Endothelial cell of umbilical vein (primary cell): ENCODE data around the gene PTPN13. TPM values are rescaled to one million over a fixed set of nuclear protein-coding genes. Genes with fewer than 3 reads are reported as not detected.
"Not testable (repeated sequence)": the region's sequence is repeated elsewhere in the genome, so short reads cannot be mapped to it uniquely, and the experiment has no call there.

Experiments used
- BruUV-seq: library from RNA; stranded (reverse); fragments of 400-500 nt; replicated peaks from 2 replicates; lab custom pipeline; 2021; lab: Mats Ljungman, UMichigan
- CTCF ChIA-PET: fragments of 300-600, 350-600 bp; sonication (Branson Sonifier 250); formaldehyde crosslinking; loops from one replicate; lab custom pipeline; 2021; ENCODE audit warnings: antibody characterized with exemption, inconsistent platforms; lab: Charles Lee
- POLR2A ChIA-PET: fragments of 300-600, 350-600 bp; sonication (Branson Sonifier 250); formaldehyde crosslinking; loops from one replicate; lab custom pipeline; 2021; ENCODE audit warnings: antibody characterized with exemption, inconsistent platforms; lab: Charles Lee
- DNase-seq: peaks from one replicate; pipeline ENCODE4 v3.0.0-alpha.2; 2011; ENCODE audit warnings: low read depth, low spot score
- FAIRE-seq: peaks from 2 replicates; lab custom pipeline; 2011; peaks lifted over from hg19 to GRCh38; lab: Jason Lieb, UNC
- H2AFZ ChIP-seq: 2 replicates; pipeline ENCODE4 v1.6.0; 2012; ENCODE audit warnings: low read depth, low read length, control low read depth, inconsistent platforms
- H3K27ac ChIP-seq: 2 replicates; pipeline ENCODE4 v1.5.1; 2011; ENCODE audit warnings: low read depth, mild to moderate bottlenecking, control low read depth, low read length, moderate library complexity; ENCODE audit not compliant: insufficient read depth
- H3K27me3 ChIP-seq, 2 experiments: 2 replicates each; pipeline versions ENCODE4 v1.6.0 to v1.6.1; 2011; ENCODE audit warnings: low read length in 2 of 2, mixed read lengths in 1 of 2; ENCODE audit not compliant: control insufficient read depth in 2 of 2, insufficient read depth in 2 of 2
- H3K36me3 ChIP-seq, 2 experiments: 2 replicates in 1 of 2; 3 replicates in 1 of 2; pipeline ENCODE4 v1.5.1; 2011; ENCODE audit warnings: low read length in 2 of 2, mild to moderate bottlenecking in 1 of 2, moderate library complexity in 1 of 2; ENCODE audit not compliant: control insufficient read depth in 2 of 2, insufficient read depth in 2 of 2; ENCODE audit errors: extremely low read depth in 1 of 2
- H3K4me1 ChIP-seq: 3 replicates; pipeline ENCODE4 v1.5.1; 2011; ENCODE audit warnings: mild to moderate bottlenecking, low read length; ENCODE audit not compliant: control insufficient read depth, insufficient read depth; ENCODE audit errors: extremely low read depth
- H3K4me2 ChIP-seq: 2 replicates; pipeline ENCODE4 v1.6.1; 2011; ENCODE audit warnings: low read length, control low read depth, mixed read lengths; ENCODE audit not compliant: insufficient read depth
- H3K4me3 ChIP-seq, 3 experiments: fragments of 200-600 bp in 1 of 3; sonication (generic), shearing (Covaris generic) in 1 of 3; replicated peaks in 1 of 3; 2 replicates each; pipeline ENCODE4 v1.5.1; 2011 to 2016; ENCODE audit warnings: control low read depth in 3 of 3, low read length in 3 of 3, mild to moderate bottlenecking in 2 of 3, inconsistent platforms in 1 of 3, low read depth in 1 of 3, moderate library complexity in 1 of 3; ENCODE audit not compliant: insufficient read depth in 1 of 3
- H3K79me2 ChIP-seq: 2 replicates; pipeline ENCODE4 v1.6.0; 2012; ENCODE audit warnings: low read length, inconsistent platforms; ENCODE audit not compliant: control insufficient read depth, insufficient read depth
- H3K9ac ChIP-seq: replicated peaks from 2 replicates; pipeline ENCODE3; 2011; ENCODE audit warnings: low read length, control low read depth; ENCODE audit not compliant: insufficient read depth; ENCODE audit errors: extremely low read depth
- H3K9me1 ChIP-seq: replicated peaks from 3 replicates; pipeline ENCODE4 v1.6.0; 2011; ENCODE audit warnings: mild to moderate bottlenecking, low read length; ENCODE audit not compliant: control insufficient read depth, insufficient read depth; ENCODE audit errors: extremely low read depth
- H3K9me3 ChIP-seq: replicated peaks from 2 replicates; pipeline ENCODE4 v1.5.1; 2012; ENCODE audit warnings: low read length, inconsistent platforms; ENCODE audit not compliant: control insufficient read depth, insufficient read depth
- H4K20me1 ChIP-seq: replicated peaks from 2 replicates; pipeline ENCODE3; 2011; ENCODE audit warnings: mild to moderate bottlenecking, low read length; ENCODE audit not compliant: control insufficient read depth, insufficient read depth; ENCODE audit errors: extremely low read depth
- GATA2 ChIP-seq: IDR thresholded peaks from 2 replicates; pipeline ENCODE4 v1.7.0; 2011; ENCODE audit warnings: low read depth, mild to moderate bottlenecking, moderate library complexity, mixed read lengths, low read length; ENCODE audit not compliant: insufficient read length, insufficient read depth
- dilution Hi-C: fragments of 300-500 bp; cut with MboI; formaldehyde crosslinking; loops from one replicate; pipeline ENCODE4 v1.15.0; 2019; ENCODE audit warnings: low sequenced_read_pairs; ENCODE audit not compliant: extremely low pct_ligation_motif_present
- intact Hi-C: fragments of 100-400 bp; cut with micrococcal nuclease; formaldehyde crosslinking; loops from one replicate; pipeline ENCODE4 v1.10.0; 2022
- polyA plus RNA-seq, 4 experiments: library from polyadenylated mRNA; depleted of rRNA in 3 of 4; stranded (reverse) in 3 of 4; unstranded in 1 of 4; fragments of >200 nt; gene quantifications; 2 replicates each; pipeline versions ENCODE4 v1.2.1 to v1.2.3, GENCODE V29; 2011 to 2012; ENCODE audit warnings: missing spikeins in 1 of 4
- total RNA-seq: library from RNA; stranded (reverse); gene quantifications from 2 replicates; pipeline ENCODE4 v1.2.3, GENCODE V29; 2021
- TF ChIP-seq, protein P1 (sequence below), 2 donors: IDR thresholded peaks; 1 replicate in 1 of 2; 2 replicates in 1 of 2; pipeline ENCODE4 v1.5.1; 2011; ENCODE audit warnings: low read length in 2 of 2, mild to moderate bottlenecking in 2 of 2, moderate library complexity in 2 of 2, control low read depth in 1 of 2, inconsistent platforms in 1 of 2, low read depth in 1 of 2; ENCODE audit not compliant: insufficient read depth in 1 of 2; ENCODE audit errors: extremely low read depth in 1 of 2

The PTPN13 gene
- total and polyA plus RNA-seq, 2 donors (not counting 3 experiments of a cell fraction or from before 2014, with no cell fraction given): 0.69 to 2.9 TPM

- H3K9me1 ChIP-seq: no peaks in the 10 kb centered on the region
- dilution Hi-C loops (no loop called here), intact Hi-C loops (loop anchor here (1.0 to 2.0 kb wide), 2 partner anchors 157 to 242 kb away; no protein-coding TSS in a partner anchor)
- H2AFZ ChIP-seq: no peak overlapping the region
- FAIRE-seq: no peak
- no peak overlapping the region for H3K4me3 ChIP-seq
- no TSS peak for BruUV-seq
- TF ChIP-seq, protein P1, sequence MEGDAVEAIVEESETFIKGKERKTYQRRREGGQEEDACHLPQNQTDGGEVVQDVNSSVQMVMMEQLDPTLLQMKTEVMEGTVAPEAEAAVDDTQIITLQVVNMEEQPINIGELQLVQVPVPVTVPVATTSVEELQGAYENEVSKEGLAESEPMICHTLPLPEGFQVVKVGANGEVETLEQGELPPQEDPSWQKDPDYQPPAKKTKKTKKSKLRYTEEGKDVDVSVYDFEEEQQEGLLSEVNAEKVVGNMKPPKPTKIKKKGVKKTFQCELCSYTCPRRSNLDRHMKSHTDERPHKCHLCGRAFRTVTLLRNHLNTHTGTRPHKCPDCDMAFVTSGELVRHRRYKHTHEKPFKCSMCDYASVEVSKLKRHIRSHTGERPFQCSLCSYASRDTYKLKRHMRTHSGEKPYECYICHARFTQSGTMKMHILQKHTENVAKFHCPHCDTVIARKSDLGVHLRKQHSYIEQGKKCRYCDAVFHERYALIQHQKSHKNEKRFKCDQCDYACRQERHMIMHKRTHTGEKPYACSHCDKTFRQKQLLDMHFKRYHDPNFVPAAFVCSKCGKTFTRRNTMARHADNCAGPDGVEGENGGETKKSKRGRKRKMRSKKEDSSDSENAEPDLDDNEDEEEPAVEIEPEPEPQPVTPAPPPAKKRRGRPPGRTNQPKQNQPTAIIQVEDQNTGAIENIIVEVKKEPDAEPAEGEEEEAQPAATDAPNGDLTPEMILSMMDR (IDR thresholded peaks at IDR 0.05; ENCODE audit: extremely low read depth in 1 of 2, insufficient read depth in 1 of 2, low read depth in 1 of 2, low read length in 2 of 2): peak; percentile 52 to 73
- no peak for TF ChIP-seq GATA2
- DNase-seq: peak; percentile 21
- no peaks in the 10 kb centered on the region for H3K4me1 ChIP-seq
- no peak overlapping the region for H3K27ac ChIP-seq
- no peaks in the 10 kb centered on the region for H4K20me1 ChIP-seq
- H3K79me2 ChIP-seq: no peaks in the 10 kb centered on the region
- H3K4me2 ChIP-seq: no peak overlapping the region
- H3K27me3 ChIP-seq: no peaks in the 10 kb centered on the region
- H3K9me3 ChIP-seq: no peaks in the 10 kb centered on the region
- H3K9ac ChIP-seq: no peak overlapping the region
- ChIA-PET CTCF (interaction anchor here (0.8 to 2.4 kb wide), 22 partner anchors 9 to 244 kb away, joined by 3 to 15 read pairs (median 3); partner anchors contain the start of gene PTPN13), POLR2A (no interaction called here)
- H3K36me3 ChIP-seq: no peaks in the 10 kb centered on the region
Measured at GRCh38 chr4:86653237-86653865, 59.2 kb downstream of the PTPN13 start.

DNA sequence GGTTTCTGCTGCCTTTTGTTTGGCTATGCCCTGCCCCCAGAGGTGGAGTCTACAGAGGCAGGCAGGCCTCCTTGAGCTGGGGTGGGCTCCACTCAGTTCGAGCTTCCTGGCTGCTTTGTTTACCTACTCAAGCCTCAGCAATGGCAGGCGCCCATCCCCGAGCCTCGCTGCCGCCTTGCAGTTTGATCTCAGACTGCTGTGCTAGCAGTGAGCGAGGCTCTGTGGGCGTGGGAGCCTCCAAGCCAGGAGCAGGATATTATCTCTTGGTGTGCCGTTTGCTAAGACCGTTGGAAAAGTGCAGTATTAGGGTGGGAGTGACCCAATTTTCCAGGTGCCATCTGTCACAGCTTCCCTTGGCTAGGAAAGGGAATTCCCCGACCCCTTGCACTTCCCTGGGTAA, 62.7 kb downstream of the PTPN13 start:
- H3K27ac ChIP-seq, H3K9ac ChIP-seq, FAIRE-seq, H3K4me3 ChIP-seq, H4K20me1 ChIP-seq, dilution Hi-C loops, H3K36me3 ChIP-seq, DNase-seq, intact Hi-C loops, H3K27me3 ChIP-seq, H3K79me2 ChIP-seq, H3K4me2 ChIP-seq, BruUV-seq, H3K4me1 ChIP-seq, H2AFZ ChIP-seq, H3K9me3 ChIP-seq, H3K9me1 ChIP-seq, POLR2A ChIA-PET, CTCF ChIA-PET: not testable (repeated sequence)
